GM12878 (cell line): ENCODE results near the gene PDX1. TPM values are rescaled to one million over a fixed set of nuclear protein-coding genes. Genes with fewer than 3 reads are reported as not detected.

ENCODE experiments used
- ATAC-seq: fragments of 200-7000 bp; cut with Tn5 transposase; 3 replicates; pipeline ENCODE4 v1.9.1; 2020; ENCODE audit warnings: mild to moderate bottlenecking, moderate library complexity
- BruUV-seq: library from RNA; stranded (reverse); fragments of 400-500 nt; replicated peaks from 2 replicates; lab custom pipeline; 2021; lab: Mats Ljungman, UMichigan
- CTCF ChIA-PET: fragments of 300-600 bp; sonication (Branson Sonifier 250); formaldehyde crosslinking; extraction: SDS; loops from one replicate; lab custom pipeline; 2021; ENCODE audit warnings: inconsistent platforms; lab: Yijun Ruan, JAX
- POLR2A ChIA-PET: fragments of 350-600 bp; formaldehyde crosslinking; extraction: SDS; loops from one replicate; lab custom pipeline; 2021; ENCODE audit warnings: inconsistent platforms; lab: Charles Lee
- RAD21 ChIA-PET: fragments of 300-600 bp; sonication (Branson Sonifier 250); formaldehyde crosslinking; loops from one replicate; lab custom pipeline; 2023; ENCODE audit warnings: antibody characterized with exemption; ENCODE audit not compliant: unreplicated experiment; lab: Charles Lee
- SMC1A ChIA-PET: fragments of 300-600 bp; sonication (Branson Sonifier 250); formaldehyde crosslinking; loops from one replicate; lab custom pipeline; 2023; ENCODE audit not compliant: unreplicated experiment, uncharacterized antibody; lab: Charles Lee
- DNase-seq: peaks from one replicate; pipeline ENCODE4 v3.0.0-alpha.2; 2011; ENCODE audit warnings: low read depth, low spot score
- FAIRE-seq: peaks from 3 replicates; lab custom pipeline; 2011; peaks lifted over from hg19 to GRCh38; lab: Jason Lieb, UNC
- H2AFZ ChIP-seq: 2 replicates; pipeline ENCODE4 v1.6.0; 2011; ENCODE audit warnings: low read depth, low read length, control low read depth; ENCODE audit not compliant: control insufficient read depth
- H3K27ac ChIP-seq: 2 replicates; pipeline ENCODE4 v1.5.1; 2011; ENCODE audit warnings: control low read depth; ENCODE audit not compliant: control insufficient read depth, insufficient read depth
- H3K27me3 ChIP-seq, 2 experiments: replicated peaks in 1 of 2; 2 replicates each; pipeline versions ENCODE4 v1.6.0 to v1.6.1; 2011; ENCODE audit warnings: low read length in 1 of 2; ENCODE audit not compliant: control insufficient read depth in 2 of 2, insufficient read depth in 2 of 2
- H3K36me3 ChIP-seq, 2 experiments: 2 replicates each; pipeline ENCODE4 v1.5.1; 2011; ENCODE audit warnings: low read length in 1 of 2; ENCODE audit not compliant: control insufficient read depth in 2 of 2, insufficient read depth in 2 of 2
- H3K4me1 ChIP-seq: 2 replicates; pipeline ENCODE4 v1.6.1; 2011; ENCODE audit warnings: mild to moderate bottlenecking, low read length, moderate library complexity, mixed read lengths; ENCODE audit not compliant: control insufficient read depth, insufficient read depth
- H3K4me2 ChIP-seq: 2 replicates; pipeline ENCODE4 v1.6.0; 2011; ENCODE audit warnings: control low read depth; ENCODE audit not compliant: control insufficient read depth, insufficient read depth
- H3K4me3 ChIP-seq: fragments of 200-600 bp; sonication (generic); 2 replicates; pipeline ENCODE4 v1.5.1; 2016
- H3K79me2 ChIP-seq: 2 replicates; pipeline ENCODE4 v1.6.0; 2011; ENCODE audit warnings: low read length; ENCODE audit not compliant: control insufficient read depth, insufficient read depth
- H3K9ac ChIP-seq: 2 replicates; pipeline ENCODE4 v1.8.0; 2011; ENCODE audit warnings: low read length, control low read depth, mixed read lengths; ENCODE audit not compliant: control insufficient read depth, insufficient read depth
- H3K9me3 ChIP-seq: replicated peaks from 3 replicates; pipeline ENCODE4 v1.5.1; 2011; ENCODE audit warnings: mild to moderate bottlenecking, low read length; ENCODE audit not compliant: control insufficient read depth, insufficient read depth
- H4K20me1 ChIP-seq: 2 replicates; pipeline ENCODE4 v1.6.0; 2011; ENCODE audit not compliant: control insufficient read depth, insufficient read depth
- CBX5 ChIP-seq: sonication (generic); IDR thresholded peaks from 2 replicates; pipeline ENCODE4 v1.6.1; 2016; ENCODE audit warnings: low read depth, moderate library complexity, mild to moderate bottlenecking, inconsistent platforms
- CHD4 ChIP-seq: fragments of 200-600 bp; sonication (generic); IDR thresholded peaks from 2 replicates; pipeline ENCODE4 v1.6.1; 2016; ENCODE audit warnings: mild to moderate bottlenecking
- DPF2 ChIP-seq: fragments of 450-650 bp; IDR thresholded peaks from 2 replicates; pipeline ENCODE4 v1.6.1; 2017; ENCODE audit warnings: mild to moderate bottlenecking
- IKZF1 ChIP-seq: fragments of 450-650 bp; conservative IDR thresholded peaks from 2 replicates; pipeline ENCODE4 v1.6.1; 2017; ENCODE audit warnings: antibody characterized with exemption, mild to moderate bottlenecking
- LARP7 ChIP-seq: fragments of 450-650 bp; IDR thresholded peaks from 2 replicates; pipeline ENCODE4 v1.6.1; 2017; ENCODE audit warnings: mild to moderate bottlenecking
- MYB ChIP-seq: fragments of 150-350 bp; IDR thresholded peaks from 2 replicates; pipeline ENCODE4 v1.6.1; 2014; ENCODE audit warnings: mild to moderate bottlenecking, low read depth, low read length, borderline replicate concordance
- NFYA ChIP-seq: IDR thresholded peaks from 2 replicates; pipeline ENCODE4 v1.6.1; 2011; ENCODE audit warnings: low read depth, mild to moderate bottlenecking, low read length, improper control_type of control experiment, borderline replicate concordance
- PAX8 ChIP-seq: fragments of 450-650 bp; IDR thresholded peaks from 2 replicates; pipeline ENCODE4 v1.6.1; 2017; ENCODE audit warnings: mild to moderate bottlenecking, moderate library complexity
- RAD21 ChIP-seq: IDR thresholded peaks from 2 replicates; pipeline ENCODE4 v1.6.1; 2011; ENCODE audit warnings: mild to moderate bottlenecking, low read depth, low read length, moderate library complexity; ENCODE audit not compliant: insufficient read depth
- RB1 ChIP-seq: fragments of 450-650 bp; formaldehyde crosslinking; IDR thresholded peaks from 2 replicates; pipeline ENCODE4 v1.6.1; 2017; ENCODE audit warnings: mild to moderate bottlenecking, borderline replicate concordance
- SIX5 ChIP-seq: IDR thresholded peaks from 2 replicates; pipeline ENCODE4 v1.6.1; 2011; ENCODE audit warnings: mild to moderate bottlenecking, low read depth, low read length, moderate library complexity; ENCODE audit not compliant: severe bottlenecking
- SMARCA5 ChIP-seq: fragments of 450-650 bp; IDR thresholded peaks from 2 replicates; pipeline ENCODE4 v1.6.1; 2017; ENCODE audit warnings: mild to moderate bottlenecking
- ZNF217 ChIP-seq: fragments of 450-650 bp; IDR thresholded peaks from 2 replicates; pipeline ENCODE4 v1.6.1; 2017; ENCODE audit warnings: antibody characterized with exemption, mild to moderate bottlenecking
- WGBS: methylation state at CpG from one replicate; pipeline ENCODE4 v1.1.6; 2016; ENCODE audit warnings: low lambda C conversion rate; ENCODE audit not compliant: insufficient replicate concordance, insufficient coverage; ENCODE audit errors: missing lambda C conversion rate; 5-methylcytosine and 5-hydroxymethylcytosine counted together
- in situ Hi-C: fragments of 300-500 bp; cut with MboI; formaldehyde crosslinking; loops from 9 replicates; pipeline ENCODE4 v1.14.3; 2018; ENCODE audit warnings: mixed read lengths
- intact Hi-C: fragments of 100-400 bp; cut with micrococcal nuclease; formaldehyde crosslinking; loops from one replicate; pipeline ENCODE4 v1.14.2; 2022; ENCODE audit not compliant: unreplicated experiment
- polyA plus RNA-seq, 11 experiments: library from polyadenylated mRNA; depleted of rRNA in 4 of 11; unstranded in 6 of 11; stranded (reverse) in 5 of 11; fragments of >200 nt; fragmentation: Nextera tagmentation in 4 of 11; fragmentation: Illumina TruSeq in 1 of 11; extraction: Ambion mirVana in 4 of 11; extraction: Trizol in 1 of 11; gene quantifications; 1 replicate in 1 of 11; 2 replicates in 10 of 11; pipeline versions ENCODE4 v1.2.1 to v1.2.3, GENCODE V29; 2011 to 2016; ENCODE audit warnings: inconsistent platforms in 2 of 11, missing spikeins in 2 of 11, low read depth in 1 of 11
- total RNA-seq, 4 experiments: library from RNA; depleted of rRNA in 3 of 4; stranded (reverse); fragments of >200 nt in 3 of 4; fragmentation: Illumina TruSeq in 1 of 4; extraction: Trizol in 1 of 4; gene quantifications; 2 replicates each; pipeline versions ENCODE4 v1.2.1 to v1.2.3, GENCODE V29; 2013 to 2021
- TF ChIP-seq, protein P1 (sequence below): fragments of 150-350 bp; IDR thresholded peaks from 2 replicates; pipeline ENCODE4 v1.6.1; 2014; ENCODE audit warnings: mild to moderate bottlenecking, low read depth, low read length
- TF ChIP-seq, protein P2 (sequence below): fragments of 450-650 bp; IDR thresholded peaks from 2 replicates; pipeline ENCODE4 v1.6.1; 2018; ENCODE audit warnings: mild to moderate bottlenecking, low read depth, moderate library complexity; ENCODE audit not compliant: partially characterized antibody

PDX1 gene
- total and polyA plus RNA-seq, 10 of the 15 experiments (the other 5 are each of a cell fraction or from before 2014, with no cell fraction given), result 0.02 to 0.03 TPM; not detected in 8

DNA sequence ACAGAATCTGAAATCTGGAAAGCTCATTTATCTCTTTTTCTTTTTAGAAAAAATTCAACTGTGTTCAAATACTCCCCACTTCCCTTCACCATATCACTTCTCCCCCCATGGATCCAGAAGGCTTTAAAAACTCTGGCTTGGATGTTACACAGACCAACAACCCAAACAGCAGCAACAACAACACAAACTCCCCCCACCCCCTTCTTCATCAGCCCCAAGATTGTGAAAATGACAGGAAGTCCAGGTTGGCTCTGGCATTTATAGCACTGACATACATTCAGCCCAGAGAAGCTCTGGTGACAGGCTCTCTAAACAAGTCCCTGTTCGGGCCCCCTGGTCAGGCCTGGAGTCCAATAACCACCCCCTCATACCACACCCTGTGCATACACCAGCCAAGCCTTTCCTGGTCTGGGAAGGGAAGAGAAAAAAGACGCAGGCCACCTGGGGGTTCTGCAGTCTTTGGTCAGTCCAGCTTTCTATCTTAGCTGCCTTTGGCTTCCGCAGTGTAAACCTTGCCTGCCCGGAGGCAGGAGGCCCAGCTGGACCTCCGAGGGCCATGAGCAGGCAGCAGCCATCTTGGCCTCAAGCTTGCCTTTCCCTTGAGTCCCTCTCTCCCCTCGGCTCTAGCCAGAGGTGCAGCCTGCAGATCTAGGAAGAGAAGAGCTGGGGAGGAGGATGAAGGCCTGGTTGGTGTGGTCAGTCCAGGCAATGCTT, 42.5 kb downstream of the PDX1 start:
- Histone ChIP-seq H3K79me2 (no peaks in the 10 kb centered on the region), H3K27ac (no peak overlapping the region), H3K9me3 (no peaks in the 10 kb centered on the region), H3K4me2 (no peak overlapping the region), H3K9ac (no peak overlapping the region), H2AFZ (no peak overlapping the region), H3K4me1 (no peaks in the 10 kb centered on the region)
- no peak for FAIRE-seq
- SMC1A ChIA-PET, result interaction anchor here (1.3 to 2.8 kb wide), 3 partner anchors 22 to 135 kb away, joined by 4 to 11 read pairs (median 5); no protein-coding TSS in a partner anchor
- CTCF ChIA-PET, result interaction anchor here (0.5 to 14.0 kb wide), 7 partner anchors 9 to 692 kb away, joined by 3 to 360 read pairs (median 5); partner anchors contain the start of gene RASL11A
- POLR2A ChIA-PET, result no interaction called here
- TF ChIP-seq DPF2 (no peak), MYB (no peak), NFYA (no peak), ZNF217 (no peak), CBX5 (no peak), LARP7 (no peak), SIX5 (no peak), SMARCA5 (no peak), PAX8 (no peak), RAD21 (no peak), CHD4 (no peak), IKZF1 (no peak), RB1 (no peak)
- TF ChIP-seq, protein P1, sequence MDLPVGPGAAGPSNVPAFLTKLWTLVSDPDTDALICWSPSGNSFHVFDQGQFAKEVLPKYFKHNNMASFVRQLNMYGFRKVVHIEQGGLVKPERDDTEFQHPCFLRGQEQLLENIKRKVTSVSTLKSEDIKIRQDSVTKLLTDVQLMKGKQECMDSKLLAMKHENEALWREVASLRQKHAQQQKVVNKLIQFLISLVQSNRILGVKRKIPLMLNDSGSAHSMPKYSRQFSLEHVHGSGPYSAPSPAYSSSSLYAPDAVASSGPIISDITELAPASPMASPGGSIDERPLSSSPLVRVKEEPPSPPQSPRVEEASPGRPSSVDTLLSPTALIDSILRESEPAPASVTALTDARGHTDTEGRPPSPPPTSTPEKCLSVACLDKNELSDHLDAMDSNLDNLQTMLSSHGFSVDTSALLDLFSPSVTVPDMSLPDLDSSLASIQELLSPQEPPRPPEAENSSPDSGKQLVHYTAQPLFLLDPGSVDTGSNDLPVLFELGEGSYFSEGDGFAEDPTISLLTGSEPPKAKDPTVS, result no peak
- TF ChIP-seq, protein P2, sequence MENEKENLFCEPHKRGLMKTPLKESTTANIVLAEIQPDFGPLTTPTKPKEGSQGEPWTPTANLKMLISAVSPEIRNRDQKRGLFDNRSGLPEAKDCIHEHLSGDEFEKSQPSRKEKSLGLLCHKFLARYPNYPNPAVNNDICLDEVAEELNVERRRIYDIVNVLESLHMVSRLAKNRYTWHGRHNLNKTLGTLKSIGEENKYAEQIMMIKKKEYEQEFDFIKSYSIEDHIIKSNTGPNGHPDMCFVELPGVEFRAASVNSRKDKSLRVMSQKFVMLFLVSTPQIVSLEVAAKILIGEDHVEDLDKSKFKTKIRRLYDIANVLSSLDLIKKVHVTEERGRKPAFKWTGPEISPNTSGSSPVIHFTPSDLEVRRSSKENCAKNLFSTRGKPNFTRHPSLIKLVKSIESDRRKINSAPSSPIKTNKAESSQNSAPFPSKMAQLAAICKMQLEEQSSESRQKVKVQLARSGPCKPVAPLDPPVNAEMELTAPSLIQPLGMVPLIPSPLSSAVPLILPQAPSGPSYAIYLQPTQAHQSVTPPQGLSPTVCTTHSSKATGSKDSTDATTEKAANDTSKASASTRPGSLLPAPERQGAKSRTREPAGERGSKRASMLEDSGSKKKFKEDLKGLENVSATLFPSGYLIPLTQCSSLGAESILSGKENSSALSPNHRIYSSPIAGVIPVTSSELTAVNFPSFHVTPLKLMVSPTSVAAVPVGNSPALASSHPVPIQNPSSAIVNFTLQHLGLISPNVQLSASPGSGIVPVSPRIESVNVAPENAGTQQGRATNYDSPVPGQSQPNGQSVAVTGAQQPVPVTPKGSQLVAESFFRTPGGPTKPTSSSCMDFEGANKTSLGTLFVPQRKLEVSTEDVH, result no peak
- TF ChIP-seq, all 136 proteins: peak for 0
- Histone ChIP-seq H4K20me1 (no peaks in the 10 kb centered on the region), H3K36me3 (no peaks in the 10 kb centered on the region), H3K27me3 (peaks cover 8% of the 10 kb centered on the region in 2 experiments), H3K4me3 (no peak overlapping the region)
- RAD21 ChIA-PET, result interaction anchor here (0.7 to 2.3 kb wide), 4 partner anchors 9 to 610 kb away, joined by 4 to 12 read pairs (median 6); no protein-coding TSS in a partner anchor
- WGBS, result 40% methylated on average over 6 of the region's 6 CpGs
- in situ Hi-C loops, result no loop called here
- intact Hi-C loops, result loop anchor here (5.0 kb wide), 1 partner anchor 590 kb away; no protein-coding TSS in a partner anchor
- DNase-seq (no peak), ATAC-seq (no peak)
- BruUV-seq, result no TSS peak
